NCI-H2171 (cell line): ENCODE data around the gene HCN3.
A peak's percentile ranks its signal among the peaks of the same experiment; 100 is the strongest.
"Not testable (repeated sequence)": the region's sequence is repeated elsewhere in the genome, so short reads cannot be mapped to it uniquely, and the experiment has no call there.

Experiments used
- DNase-seq: peaks from one replicate; lab custom pipeline; 2025; lab: John Stamatoyannopoulos, UW

Gene HCN3

DNA sequence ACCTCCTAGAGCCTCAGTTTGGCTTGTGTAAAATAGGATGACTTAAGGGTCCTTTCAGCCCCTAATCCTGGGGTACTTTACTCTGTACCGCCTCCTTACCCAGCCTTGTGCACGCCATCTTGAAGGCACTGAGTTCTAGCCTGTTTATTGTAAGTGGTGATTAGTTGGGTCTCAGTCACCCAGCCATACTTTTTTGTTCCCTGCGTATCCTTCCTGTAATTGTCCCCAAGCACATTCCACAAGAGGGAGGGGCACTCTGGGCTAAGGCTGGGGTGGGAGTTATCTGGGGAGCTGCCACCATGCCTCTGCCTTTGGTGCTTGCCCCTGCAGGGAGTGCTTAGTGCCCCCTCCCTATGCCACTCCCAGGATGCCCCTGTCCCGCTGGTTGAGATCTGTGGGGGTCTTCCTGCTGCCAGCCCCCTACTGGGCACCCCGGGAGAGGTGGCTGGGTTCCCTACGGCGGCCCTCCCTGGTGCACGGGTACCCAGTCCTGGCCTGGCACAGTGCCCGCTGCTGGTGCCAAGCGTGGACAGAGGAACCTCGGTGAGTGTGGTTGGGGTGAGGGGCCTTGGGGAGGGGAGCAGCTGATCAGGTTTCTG is 32.3 kb downstream of the HCN3 start:
- DNase-seq, result no peak

- no peak for DNase-seq
These were observed 36.0 kb downstream of the HCN3 start for GRCh38 chr1:155313261-155313660.

DNA sequence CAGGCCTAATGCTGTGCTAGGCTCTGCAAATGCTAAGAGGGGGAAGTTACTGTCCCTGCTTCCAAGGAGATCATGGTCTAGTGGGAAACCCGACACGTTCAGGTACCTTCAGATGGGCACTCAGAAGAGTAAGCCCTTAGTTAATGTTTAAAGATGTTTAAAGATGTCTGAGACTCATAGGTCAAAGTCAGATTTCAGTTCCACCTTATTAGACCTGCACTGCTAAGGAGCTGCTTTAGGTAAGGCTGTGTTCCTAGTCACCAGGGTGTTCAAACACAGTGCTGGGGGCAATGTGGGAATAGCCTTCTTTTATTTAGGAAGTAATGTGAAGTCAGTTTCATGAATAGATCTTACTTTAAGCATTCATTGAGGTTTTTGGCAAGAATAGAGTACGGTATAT is 39.7 kb downstream of the HCN3 start:
- no peak for DNase-seq

DNA sequence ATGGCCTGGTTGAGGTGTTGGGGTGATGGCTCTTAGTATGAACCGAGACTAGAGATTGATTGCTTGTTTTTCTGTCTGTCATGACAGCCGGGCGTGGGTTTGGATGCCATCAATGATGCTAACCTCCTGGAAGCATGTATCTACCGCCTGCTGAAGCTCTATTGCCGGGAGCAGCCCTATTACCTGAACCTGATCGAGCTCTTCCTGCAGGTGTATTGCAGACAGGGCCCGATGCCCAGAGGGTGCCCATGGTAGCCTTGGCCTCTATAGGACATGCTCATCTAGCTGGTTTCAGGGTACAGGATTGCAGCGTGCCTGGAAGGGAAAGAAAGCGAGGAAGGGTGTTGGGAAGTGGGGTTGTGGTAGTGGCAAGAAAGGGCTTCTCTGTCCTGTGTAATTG is 40.8 kb downstream of the HCN3 start:
- DNase-seq, result no peak

GRCh38 chr1:155319536-155319935 is 42.3 kb downstream of the HCN3 start:
- DNase-seq, result no peak

DNA sequence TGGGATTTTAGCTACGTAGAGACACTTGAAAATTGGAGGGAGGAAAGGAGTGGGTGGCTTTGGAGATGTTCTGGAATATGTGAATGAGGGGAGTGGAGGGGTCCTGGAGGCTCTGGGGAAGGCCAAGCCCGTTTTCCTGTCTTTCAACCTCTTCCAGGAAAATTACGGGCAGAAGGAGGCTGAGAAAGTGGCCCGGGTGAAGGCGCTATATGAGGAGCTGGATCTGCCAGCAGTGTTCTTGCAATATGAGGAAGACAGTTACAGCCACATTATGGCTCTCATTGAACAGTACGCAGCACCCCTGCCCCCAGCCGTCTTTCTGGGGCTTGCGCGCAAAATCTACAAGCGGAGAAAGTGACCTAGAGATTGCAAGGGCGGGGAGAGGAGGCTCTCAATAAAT is 43.0 kb downstream of the HCN3 start:
- DNase-seq, result no peak

DNA sequence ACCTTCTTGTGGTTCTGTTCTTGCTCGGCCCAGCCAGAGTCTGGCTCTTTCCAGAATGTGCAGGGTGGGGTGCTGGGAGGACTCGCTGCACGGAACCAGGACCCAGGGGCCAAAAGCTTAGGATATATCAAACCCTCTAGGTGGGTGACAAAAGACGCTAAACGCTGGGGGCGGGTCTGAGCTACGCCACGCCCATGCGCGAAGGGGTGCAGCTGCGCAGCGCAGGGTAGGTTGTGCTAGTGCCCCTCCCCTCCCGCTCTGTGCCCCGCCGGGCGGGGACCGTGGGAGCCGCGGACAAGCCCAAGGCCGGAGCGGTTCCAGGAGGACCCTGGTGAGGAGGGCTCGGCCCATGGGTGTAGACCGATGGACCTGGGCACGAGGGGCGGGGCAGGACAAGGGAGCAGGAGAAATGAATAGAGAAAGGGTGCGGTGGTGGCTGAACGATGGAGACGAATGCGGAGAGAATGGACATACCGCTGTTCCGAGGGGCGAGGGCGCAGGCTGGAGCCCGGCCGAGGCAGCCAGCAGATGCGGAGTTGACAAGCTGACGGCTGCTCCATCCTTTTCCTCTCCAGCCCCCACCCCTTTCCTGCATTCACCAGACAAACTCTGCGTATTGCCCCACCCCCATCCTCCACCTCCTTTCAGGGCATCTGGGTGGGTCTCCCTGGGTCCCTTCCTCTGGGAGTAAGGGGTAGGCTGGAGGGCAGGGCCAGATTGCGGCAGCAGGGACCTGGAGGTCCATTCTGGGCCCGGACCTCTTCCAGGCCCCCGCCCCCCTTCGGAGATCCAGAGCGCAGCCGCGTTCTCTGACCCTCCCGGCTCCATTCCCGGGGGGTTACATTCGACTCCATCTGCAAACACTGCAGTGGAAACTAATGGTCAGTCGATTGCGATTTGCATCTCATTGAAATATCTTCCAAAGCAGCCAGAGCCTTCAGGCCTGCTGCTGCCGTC is 43.7 kb downstream of the HCN3 start, which contains the start of gene RUSC1:
RUSC1 (plus strand) TSS at position 234 of the 957 bp plus-strand sequence. CDS start 880 bp downstream, outside the sequence.
- peak; percentile 45 for DNase-seq

- DNase-seq, result no peak
These were observed 44.6 kb downstream of the HCN3 start for GRCh38 chr1:155321639-155322503.

DNA sequence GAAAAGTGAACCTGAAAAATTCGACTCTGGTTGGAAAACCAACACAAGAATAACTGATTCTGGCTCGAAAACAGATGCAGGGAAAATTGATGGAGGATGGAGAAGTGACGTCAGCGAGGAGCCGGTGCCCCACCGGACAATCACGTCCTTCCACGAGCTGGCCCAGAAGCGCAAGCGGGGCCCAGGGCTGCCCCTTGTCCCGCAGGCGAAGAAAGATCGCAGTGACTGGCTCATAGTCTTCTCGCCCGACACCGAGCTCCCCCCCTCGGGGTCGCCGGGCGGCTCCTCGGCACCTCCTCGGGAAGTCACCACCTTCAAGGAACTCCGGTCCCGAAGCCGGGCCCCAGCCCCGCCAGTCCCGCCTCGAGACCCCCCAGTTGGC is 45.3 kb downstream of the HCN3 start:
- no peak for DNase-seq

GRCh38 chr1:155322953-155323728 is 45.9 kb downstream of the HCN3 start:
- peak; percentile 49 for DNase-seq

GRCh38 chr1:155323729-155324036 is 46.4 kb downstream of the HCN3 start:
- DNase-seq, result peak; percentile 68

- peak; percentile 87 for DNase-seq
These were observed 46.9 kb downstream of the HCN3 start for GRCh38 chr1:155324037-155324716.

DNA sequence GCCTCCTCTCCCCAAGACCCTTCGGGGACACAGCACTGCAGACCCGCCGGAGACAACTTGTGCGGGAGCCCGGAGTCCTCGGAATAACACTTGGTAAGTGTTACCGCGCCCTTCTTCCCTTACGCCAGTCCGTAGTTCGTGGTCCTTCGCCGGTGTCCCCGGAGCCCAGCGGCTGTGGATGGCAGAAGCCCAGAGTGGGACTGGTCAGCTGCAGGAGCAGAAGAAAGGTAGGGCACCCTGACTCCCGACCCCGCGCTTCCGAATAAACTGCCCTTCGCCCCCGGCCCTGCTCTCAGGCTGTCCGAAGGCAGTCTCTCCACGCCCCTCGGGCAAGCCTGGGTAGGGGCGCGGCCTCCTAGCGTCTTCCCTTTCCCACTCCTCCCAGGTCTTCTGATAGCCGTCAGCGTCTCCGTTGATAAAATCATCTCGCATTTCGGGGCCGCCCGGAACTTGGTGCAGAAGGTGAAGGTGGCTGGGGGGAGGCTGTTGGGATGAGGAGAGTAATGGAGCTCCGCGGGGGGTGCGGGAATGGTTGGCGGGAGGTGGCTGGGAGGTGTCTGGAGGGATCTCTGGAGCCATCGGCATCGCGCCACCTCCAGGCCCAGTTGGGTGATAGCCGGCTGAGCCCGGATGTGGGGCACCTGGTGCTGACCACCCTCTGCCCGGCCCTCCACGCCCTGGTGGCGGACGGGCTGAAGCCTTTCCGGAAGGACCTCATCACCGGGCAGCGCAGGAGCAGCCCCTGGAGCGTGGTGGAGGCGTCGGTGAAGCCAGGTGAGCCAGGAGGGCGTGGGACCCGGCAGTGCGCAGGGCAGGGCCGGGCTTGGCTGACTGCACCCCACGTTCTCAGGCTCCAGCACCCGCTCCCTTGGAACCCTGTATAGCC is 47.7 kb downstream of the HCN3 start:
- peak; percentile 19 for DNase-seq

GRCh38 chr1:155325603-155325893 is 48.3 kb downstream of the HCN3 start:
- DNase-seq, result no peak

DNA sequence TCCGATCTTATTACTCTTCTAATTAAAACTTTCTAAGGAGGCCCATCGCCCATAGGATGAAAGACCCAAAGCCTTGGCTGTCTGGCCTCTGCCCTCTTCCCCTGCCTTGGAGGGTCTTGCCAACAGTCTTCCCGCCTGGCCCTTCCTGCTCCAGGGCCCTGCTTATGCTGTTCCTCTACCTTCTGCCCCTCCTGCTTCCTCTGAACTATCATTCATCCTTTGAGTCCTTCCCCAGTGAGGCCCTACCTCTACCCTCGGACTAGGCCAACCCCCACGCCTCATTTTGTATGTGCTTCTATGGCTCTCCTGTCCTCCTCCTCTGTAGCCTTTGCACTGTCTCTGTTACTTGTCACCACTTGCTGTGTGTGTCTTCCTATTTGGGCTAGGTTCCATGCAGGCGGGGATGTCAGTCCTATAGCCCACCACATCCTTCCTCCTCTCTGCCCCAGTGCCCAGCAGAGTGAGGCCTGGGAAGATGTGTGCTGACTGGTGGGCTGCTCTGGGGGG is 48.8 kb downstream of the HCN3 start:
- no peak for DNase-seq

DNA sequence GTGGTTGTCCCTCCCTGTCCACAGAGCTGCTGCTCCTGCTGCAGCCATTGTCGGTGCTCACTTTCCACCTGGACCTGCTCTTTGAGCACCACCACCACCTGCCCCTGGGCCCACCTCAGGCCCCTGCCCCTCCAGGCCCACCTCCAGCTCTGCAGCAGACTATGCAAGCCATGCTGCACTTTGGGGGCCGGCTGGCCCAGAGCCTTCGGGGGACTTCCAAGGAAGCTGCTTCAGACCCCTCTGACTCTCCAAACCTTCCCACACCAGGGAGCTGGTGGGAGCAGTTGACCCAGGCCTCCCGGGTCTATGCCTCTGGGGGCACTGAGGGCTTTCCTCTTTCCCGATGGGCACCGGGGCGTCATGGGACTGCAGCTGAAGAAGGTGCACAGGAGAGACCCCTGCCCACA is 49.4 kb downstream of the HCN3 start:
- DNase-seq, result no peak

DNA sequence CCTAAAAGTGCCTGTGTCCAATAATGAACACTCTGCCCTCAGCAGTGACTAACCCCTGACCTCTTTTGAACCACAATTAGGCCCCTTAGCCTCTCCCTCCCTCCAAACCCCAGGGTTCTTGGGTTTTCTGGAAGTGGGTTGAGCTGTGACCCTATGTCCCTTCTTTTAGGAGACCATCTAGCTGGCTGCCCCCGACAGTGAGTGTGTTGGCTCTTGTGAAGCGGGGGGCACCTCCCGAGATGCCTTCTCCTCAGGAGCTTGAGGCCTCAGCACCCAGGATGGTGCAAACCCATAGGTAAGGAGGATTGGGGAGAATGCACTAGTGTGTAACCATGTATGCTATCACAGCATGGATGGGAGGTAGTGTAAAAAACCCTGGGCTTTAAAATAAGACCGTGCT is 50.7 kb downstream of the HCN3 start:
- DNase-seq, result no peak

DNA sequence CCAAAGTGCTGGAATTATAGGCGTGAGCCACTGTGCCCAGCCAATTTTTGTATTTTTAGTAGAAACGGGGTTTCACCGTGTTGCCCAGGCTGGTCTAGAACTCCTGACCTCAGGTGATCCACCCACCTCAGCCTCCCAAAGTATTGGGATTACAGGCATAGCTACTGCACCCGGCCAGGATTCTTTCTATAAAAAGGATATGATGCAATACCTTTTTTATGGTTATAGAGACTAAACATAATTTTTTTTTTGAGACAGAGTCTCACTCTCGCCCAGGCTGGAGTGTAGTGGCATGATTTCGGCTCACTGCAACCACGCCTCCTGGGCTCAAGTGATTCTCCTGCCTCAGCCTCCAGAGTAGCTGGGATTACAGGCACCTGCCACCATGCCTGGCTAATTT is 51.6 kb downstream of the HCN3 start:
- DNase-seq, result not testable (repeated sequence)

GRCh38 chr1:155329980-155330598 is 52.8 kb downstream of the HCN3 start:
- no peak for DNase-seq

DNA sequence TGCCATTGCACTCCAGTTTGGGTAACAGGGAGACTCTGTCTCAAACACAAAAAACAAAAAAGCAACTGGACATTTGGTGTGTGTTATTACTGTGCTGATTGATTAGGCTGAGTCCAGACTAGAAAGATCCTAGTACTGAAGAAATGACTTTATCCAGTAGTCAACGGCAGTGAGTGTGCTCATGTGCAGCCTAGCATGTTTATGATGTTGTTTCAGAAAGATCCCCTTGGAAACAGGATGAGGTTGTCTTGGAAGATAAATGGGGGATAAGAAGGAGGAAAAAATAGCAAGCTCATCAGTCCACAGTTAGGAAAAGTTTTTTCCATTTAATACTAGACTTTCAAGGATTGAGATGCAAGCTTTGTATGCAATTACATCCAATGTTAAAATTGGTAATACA is 57.7 kb downstream of the HCN3 start:
- DNase-seq, result no peak
